GM12878 (cell line): ENCODE measurements around the gene ALG8. TPM values are rescaled to one million over a fixed set of nuclear protein-coding genes. Genes with fewer than 3 reads are reported as not detected.

Experiments used
- ATAC-seq: fragments of 200-7000 bp; cut with Tn5 transposase; 3 replicates; pipeline ENCODE4 v1.9.1; 2020; ENCODE audit warnings: mild to moderate bottlenecking, moderate library complexity
- BruUV-seq: library from RNA; stranded (reverse); fragments of 400-500 nt; replicated peaks from 2 replicates; lab custom pipeline; 2021; lab: Mats Ljungman, UMichigan
- CTCF ChIA-PET: fragments of 300-600 bp; sonication (Branson Sonifier 250); formaldehyde crosslinking; extraction: SDS; loops from one replicate; lab custom pipeline; 2021; ENCODE audit warnings: inconsistent platforms; lab: Yijun Ruan, JAX
- POLR2A ChIA-PET: fragments of 350-600 bp; formaldehyde crosslinking; extraction: SDS; loops from one replicate; lab custom pipeline; 2021; ENCODE audit warnings: inconsistent platforms; lab: Charles Lee
- RAD21 ChIA-PET: fragments of 300-600 bp; sonication (Branson Sonifier 250); formaldehyde crosslinking; loops from one replicate; lab custom pipeline; 2023; ENCODE audit warnings: antibody characterized with exemption; ENCODE audit not compliant: unreplicated experiment; lab: Charles Lee
- SMC1A ChIA-PET: fragments of 300-600 bp; sonication (Branson Sonifier 250); formaldehyde crosslinking; loops from one replicate; lab custom pipeline; 2023; ENCODE audit not compliant: unreplicated experiment, uncharacterized antibody; lab: Charles Lee
- DNase-seq: peaks from one replicate; pipeline ENCODE4 v3.0.0-alpha.2; 2011; ENCODE audit warnings: low read depth, low spot score
- FAIRE-seq: peaks from 3 replicates; lab custom pipeline; 2011; peaks lifted over from hg19 to GRCh38; lab: Jason Lieb, UNC
- H2AFZ ChIP-seq: 2 replicates; pipeline ENCODE4 v1.6.0; 2011; ENCODE audit warnings: low read depth, low read length, control low read depth; ENCODE audit not compliant: control insufficient read depth
- H3K27ac ChIP-seq: 2 replicates; pipeline ENCODE4 v1.5.1; 2011; ENCODE audit warnings: control low read depth; ENCODE audit not compliant: control insufficient read depth, insufficient read depth
- H3K27me3 ChIP-seq, 2 experiments: replicated peaks in 1 of 2; 2 replicates each; pipeline versions ENCODE4 v1.6.0 to v1.6.1; 2011; ENCODE audit warnings: low read length in 1 of 2; ENCODE audit not compliant: control insufficient read depth in 2 of 2, insufficient read depth in 2 of 2
- H3K36me3 ChIP-seq, 2 experiments: 2 replicates each; pipeline ENCODE4 v1.5.1; 2011; ENCODE audit warnings: low read length in 1 of 2; ENCODE audit not compliant: control insufficient read depth in 2 of 2, insufficient read depth in 2 of 2
- H3K4me1 ChIP-seq: 2 replicates; pipeline ENCODE4 v1.6.1; 2011; ENCODE audit warnings: mild to moderate bottlenecking, low read length, moderate library complexity, mixed read lengths; ENCODE audit not compliant: control insufficient read depth, insufficient read depth
- H3K4me2 ChIP-seq: 2 replicates; pipeline ENCODE4 v1.6.0; 2011; ENCODE audit warnings: control low read depth; ENCODE audit not compliant: control insufficient read depth, insufficient read depth
- H3K4me3 ChIP-seq: fragments of 200-600 bp; sonication (generic); 2 replicates; pipeline ENCODE4 v1.5.1; 2016
- H3K79me2 ChIP-seq: 2 replicates; pipeline ENCODE4 v1.6.0; 2011; ENCODE audit warnings: low read length; ENCODE audit not compliant: control insufficient read depth, insufficient read depth
- H3K9ac ChIP-seq: 2 replicates; pipeline ENCODE4 v1.8.0; 2011; ENCODE audit warnings: low read length, control low read depth, mixed read lengths; ENCODE audit not compliant: control insufficient read depth, insufficient read depth
- H3K9me3 ChIP-seq: replicated peaks from 3 replicates; pipeline ENCODE4 v1.5.1; 2011; ENCODE audit warnings: mild to moderate bottlenecking, low read length; ENCODE audit not compliant: control insufficient read depth, insufficient read depth
- H4K20me1 ChIP-seq: 2 replicates; pipeline ENCODE4 v1.6.0; 2011; ENCODE audit not compliant: control insufficient read depth, insufficient read depth
- CBX5 ChIP-seq: sonication (generic); IDR thresholded peaks from 2 replicates; pipeline ENCODE4 v1.6.1; 2016; ENCODE audit warnings: low read depth, moderate library complexity, mild to moderate bottlenecking, inconsistent platforms
- EED ChIP-seq: sonication (generic); IDR thresholded peaks from 2 replicates; pipeline ENCODE4 v1.6.1; 2016; ENCODE audit warnings: antibody characterized with exemption, low read depth
- MAX ChIP-seq: IDR thresholded peaks from 2 replicates; pipeline ENCODE4 v1.6.1; 2012; ENCODE audit warnings: low read depth, low read length, improper control_type of control experiment
- MEF2B ChIP-seq: fragments of 450-650 bp; IDR thresholded peaks from 2 replicates; pipeline ENCODE4 v1.6.1; 2018; ENCODE audit warnings: mild to moderate bottlenecking, moderate library complexity; ENCODE audit not compliant: partially characterized antibody, poor library complexity, severe bottlenecking
- MXI1 ChIP-seq: fragments of 150-350 bp; IDR thresholded peaks from 2 replicates; pipeline ENCODE4 v1.6.1; 2011; ENCODE audit warnings: low read depth, mild to moderate bottlenecking, inconsistent platforms, low read length, improper control_type of control experiment
- MYC ChIP-seq: IDR thresholded peaks from 2 replicates; pipeline ENCODE4 v1.6.1; 2011; ENCODE audit warnings: mild to moderate bottlenecking, low read length, moderate library complexity, inconsistent platforms; ENCODE audit not compliant: insufficient read depth, insufficient replicate concordance, insufficient read length, severe bottlenecking
- NFYA ChIP-seq: IDR thresholded peaks from 2 replicates; pipeline ENCODE4 v1.6.1; 2011; ENCODE audit warnings: low read depth, mild to moderate bottlenecking, low read length, improper control_type of control experiment, borderline replicate concordance
- NR2F1 ChIP-seq: fragments of 450-650 bp; conservative IDR thresholded peaks from 2 replicates; pipeline ENCODE4 v1.6.1; 2017; ENCODE audit warnings: mild to moderate bottlenecking
- SUPT20H ChIP-seq: IDR thresholded peaks from 2 replicates; pipeline ENCODE4 v1.6.1; 2011; ENCODE audit warnings: low read depth, mild to moderate bottlenecking, low read length, moderate library complexity, borderline replicate concordance; ENCODE audit not compliant: control insufficient read depth
- USF1 ChIP-seq: IDR thresholded peaks from 2 replicates; pipeline ENCODE4 v1.6.1; 2011; ENCODE audit warnings: borderline replicate concordance, low read depth, mild to moderate bottlenecking, moderate library complexity, mixed read lengths, low read length; ENCODE audit not compliant: insufficient read depth; ENCODE audit errors: extremely low read length
- ZNF24 ChIP-seq: fragments of 450-650 bp; IDR thresholded peaks from 2 replicates; pipeline ENCODE4 v1.6.1; 2017; ENCODE audit warnings: antibody characterized with exemption, mild to moderate bottlenecking
- WGBS: methylation state at CpG from one replicate; pipeline ENCODE4 v1.1.6; 2016; ENCODE audit warnings: low lambda C conversion rate; ENCODE audit not compliant: insufficient replicate concordance, insufficient coverage; ENCODE audit errors: missing lambda C conversion rate; 5-methylcytosine and 5-hydroxymethylcytosine counted together
- in situ Hi-C: fragments of 300-500 bp; cut with MboI; formaldehyde crosslinking; loops from 9 replicates; pipeline ENCODE4 v1.14.3; 2018; ENCODE audit warnings: mixed read lengths
- intact Hi-C: fragments of 100-400 bp; cut with micrococcal nuclease; formaldehyde crosslinking; loops from one replicate; pipeline ENCODE4 v1.14.2; 2022; ENCODE audit not compliant: unreplicated experiment
- polyA plus RNA-seq, 11 experiments: library from polyadenylated mRNA; depleted of rRNA in 4 of 11; unstranded in 6 of 11; stranded (reverse) in 5 of 11; fragments of >200 nt; fragmentation: Nextera tagmentation in 4 of 11; fragmentation: Illumina TruSeq in 1 of 11; extraction: Ambion mirVana in 4 of 11; extraction: Trizol in 1 of 11; gene quantifications; 1 replicate in 1 of 11; 2 replicates in 10 of 11; pipeline versions ENCODE4 v1.2.1 to v1.2.3, GENCODE V29; 2011 to 2016; ENCODE audit warnings: inconsistent platforms in 2 of 11, missing spikeins in 2 of 11, low read depth in 1 of 11
- total RNA-seq, 4 experiments: library from RNA; depleted of rRNA in 3 of 4; stranded (reverse); fragments of >200 nt in 3 of 4; fragmentation: Illumina TruSeq in 1 of 4; extraction: Trizol in 1 of 4; gene quantifications; 2 replicates each; pipeline versions ENCODE4 v1.2.1 to v1.2.3, GENCODE V29; 2013 to 2021

ALG8 gene
- total and polyA plus RNA-seq, 10 of the 15 experiments (the other 5 are each of a cell fraction or from before 2014, with no cell fraction given): 45.7 to 105 (median 68.4) TPM

- Histone ChIP-seq H3K36me3 (no peaks in the 10 kb centered on the region), H4K20me1 (no peaks in the 10 kb centered on the region), H3K79me2 (no peaks in the 10 kb centered on the region)
- ChIA-PET SMC1A (no interaction called here), CTCF (no interaction called here)
- intact Hi-C loops: no loop called here
- TF ChIP-seq MAX (no peak), MYC (no peak), USF1 (no peak), MEF2B (no peak), NFYA (no peak), EED (no peak), SUPT20H (no peak), NR2F1 (no peak), CBX5 (no peak), ZNF24 (no peak), MXI1 (no peak)
- TF ChIP-seq, all 136 proteins: peak for 0
- ChIA-PET POLR2A (no interaction called here), RAD21 (no interaction called here)
- H3K27me3 ChIP-seq: no peaks in the 10 kb centered on the region
- no peak overlapping the region for H3K4me3 ChIP-seq
- WGBS: 92% methylated on average over 2 of the region's 2 CpGs
- BruUV-seq: no TSS peak
- in situ Hi-C loops: no loop called here
- H2AFZ ChIP-seq: no peak overlapping the region
- H3K27ac ChIP-seq: no peak overlapping the region
- FAIRE-seq (no peak), DNase-seq (no peak), ATAC-seq (no peak)
- H3K4me2 ChIP-seq: no peak overlapping the region
- H3K9me3 ChIP-seq: no peaks in the 10 kb centered on the region
- H3K9ac ChIP-seq: no peak overlapping the region
- H3K4me1 ChIP-seq: no peaks in the 10 kb centered on the region
Observed at GRCh38 chr11:78161346-78161745, 21.9 kb upstream of the ALG8 start.
